ENCODE data around the gene CCDC51.

The CCDC51 gene

DNA sequence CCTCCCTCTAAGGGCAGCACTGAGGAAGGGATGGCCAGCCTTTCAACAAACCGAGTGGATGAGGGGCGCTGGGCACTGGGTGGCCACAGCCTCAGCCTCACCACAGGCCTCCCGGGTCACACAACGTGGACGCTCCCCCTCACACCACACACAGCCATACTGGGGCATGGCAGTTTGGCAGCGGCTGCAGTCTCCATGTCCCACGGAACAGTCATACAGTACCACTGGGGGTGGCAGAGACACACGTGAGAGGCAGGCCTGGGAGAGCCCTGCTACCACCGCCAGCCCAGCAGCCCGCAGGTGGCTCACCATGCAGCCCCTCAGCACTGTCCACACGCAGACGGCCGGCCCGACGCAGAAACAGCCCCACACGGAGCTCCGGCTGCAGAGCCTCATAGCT is 21.8 kb downstream of the CCDC51 start:
- DNase-seq, result no peak

DNA sequence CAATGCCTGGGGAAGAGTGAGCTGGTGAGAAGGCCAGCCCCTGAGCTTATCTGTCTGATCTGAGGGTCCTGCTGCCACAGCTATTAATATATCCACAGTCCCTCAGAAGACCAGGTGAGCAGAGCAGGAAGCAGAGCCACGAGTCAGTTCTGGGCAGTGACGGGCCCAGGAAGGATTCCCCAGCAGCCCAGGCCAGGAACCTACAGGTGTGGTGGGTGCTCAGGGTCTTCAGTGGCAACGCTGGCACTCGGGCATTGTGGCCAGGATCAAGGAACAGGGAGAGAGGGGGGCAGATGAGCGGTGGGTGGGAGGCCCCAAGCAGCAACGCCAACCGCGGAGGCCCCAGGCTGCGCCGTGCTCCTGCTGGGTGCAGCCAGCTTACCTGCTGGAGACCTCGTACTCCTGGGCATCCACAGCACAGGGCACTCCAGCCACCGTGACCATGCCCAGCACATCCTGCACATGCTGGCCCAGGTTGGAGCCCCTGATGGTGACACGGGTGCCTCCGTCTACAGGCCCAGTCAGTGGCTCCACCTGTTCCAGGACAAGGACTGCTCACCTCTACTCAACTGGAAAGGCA is 22.3 kb downstream of the CCDC51 start:
- DNase-seq, result no peak

DNA sequence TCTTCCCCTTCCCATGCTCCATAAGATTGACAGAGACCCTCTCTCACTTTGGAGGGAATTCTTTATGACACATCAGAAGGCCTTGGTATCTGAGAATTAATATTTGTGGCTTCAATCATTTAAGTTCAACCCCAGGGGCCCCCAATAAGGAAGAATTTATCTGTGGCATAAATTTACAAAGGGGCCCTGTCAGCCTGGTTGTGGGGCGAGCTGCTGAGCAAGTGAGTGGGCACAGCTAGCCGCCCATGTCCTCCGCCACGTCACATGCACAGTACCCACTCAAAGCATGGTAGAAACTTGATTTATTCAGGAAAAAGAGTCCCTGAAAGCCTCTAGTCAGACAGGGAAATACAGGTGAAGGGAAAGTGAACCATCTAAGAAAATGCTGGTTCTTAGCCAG is 23.4 kb downstream of the CCDC51 start:
- no peak for DNase-seq

DNA sequence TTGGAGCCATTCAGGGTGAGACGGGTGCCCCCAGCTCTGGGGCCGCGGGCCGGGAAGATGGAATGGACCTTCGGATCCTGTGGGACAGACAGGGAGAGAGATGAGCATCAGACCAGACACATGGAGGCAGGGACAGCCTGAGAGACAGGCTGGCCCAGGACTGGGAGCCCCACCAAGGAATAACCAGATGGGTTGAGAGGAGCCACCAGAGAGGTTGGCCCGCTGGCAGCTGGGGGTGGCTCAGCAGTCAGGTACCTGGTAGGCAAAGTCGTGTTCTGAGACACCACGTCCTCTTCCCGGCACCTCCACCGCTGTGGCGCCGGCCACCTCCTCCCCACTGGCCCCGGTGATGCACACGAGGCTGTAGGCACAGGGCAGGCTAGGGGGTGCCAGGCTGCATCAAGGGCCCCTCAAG is 23.8 kb downstream of the CCDC51 start:
- DNase-seq, result no peak

DNA sequence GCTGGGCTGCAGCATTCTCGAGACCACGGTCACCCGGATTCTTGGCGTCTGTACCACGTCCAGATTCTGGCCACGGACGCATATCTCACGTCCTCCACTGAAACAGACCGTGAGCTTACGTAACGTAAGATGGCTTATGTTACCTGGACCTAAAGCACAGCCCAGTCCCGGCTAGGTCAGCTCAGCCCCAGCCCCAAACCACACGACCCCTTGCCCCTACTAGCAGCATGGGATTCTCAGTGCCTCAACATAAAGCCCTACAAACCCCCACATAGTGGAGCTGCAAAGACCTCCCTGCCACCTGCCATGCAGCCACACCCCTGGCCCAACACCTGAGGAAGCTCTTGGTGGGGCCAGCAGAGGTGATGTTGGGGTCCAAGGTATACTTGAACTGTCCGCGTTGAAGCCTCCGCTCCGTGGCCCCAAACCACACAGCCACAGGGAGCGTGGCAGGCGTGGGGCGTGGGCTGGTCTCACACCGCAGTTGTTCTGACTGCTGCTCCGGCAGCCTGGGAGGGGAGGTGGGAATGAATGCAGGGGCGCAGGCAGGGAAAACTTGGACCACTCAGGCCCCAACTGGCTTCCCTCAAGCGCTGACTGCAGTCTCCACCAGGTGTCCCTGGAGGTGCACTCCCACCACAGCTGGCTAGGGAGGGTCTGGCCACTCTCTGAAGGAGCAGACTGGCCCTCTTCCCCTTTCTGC is 24.5 kb downstream of the CCDC51 start:
- no peak for DNase-seq

DNA sequence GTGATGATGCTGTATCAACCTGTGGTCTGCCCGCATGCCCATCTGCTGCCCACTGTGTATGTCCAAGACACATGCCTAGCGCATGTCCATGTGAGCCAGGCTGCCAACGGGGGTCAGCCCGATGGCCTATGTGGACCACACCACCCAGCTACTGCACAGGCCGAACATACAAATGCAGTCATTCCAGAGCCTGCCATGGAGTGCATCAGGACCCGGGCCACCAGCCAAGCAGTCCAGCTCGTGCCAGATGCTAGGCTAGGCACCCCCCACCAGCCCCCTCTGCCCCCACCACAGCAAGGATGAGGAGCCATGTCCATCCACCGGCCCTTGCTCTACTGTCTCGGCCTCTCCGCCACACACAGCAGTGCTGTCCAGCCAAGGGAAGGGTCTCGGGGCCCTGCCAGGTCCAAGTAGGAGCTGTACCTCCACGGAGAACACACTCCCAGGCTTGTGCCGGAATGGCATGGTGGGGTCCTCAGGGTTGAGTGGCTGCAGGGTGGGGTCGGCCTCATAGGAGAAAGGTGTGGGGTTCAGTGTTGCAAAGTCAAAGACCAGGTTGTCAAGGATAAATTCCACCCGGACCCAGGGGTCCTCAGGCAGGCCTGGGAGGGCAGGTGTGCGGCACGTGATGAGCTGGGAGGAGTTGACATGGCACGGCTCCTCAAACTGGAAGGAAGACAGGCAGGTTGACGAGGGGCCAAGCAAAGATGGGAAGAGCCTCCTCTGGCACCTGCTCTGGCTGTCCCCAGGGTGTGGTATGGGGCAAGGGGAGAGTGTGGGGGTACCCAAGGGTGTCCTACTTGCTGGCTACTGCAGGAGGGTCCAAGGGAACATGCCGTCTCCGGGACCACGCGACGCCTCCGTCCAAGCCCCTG is 25.3 kb downstream of the CCDC51 start:
- DNase-seq, result no peak

DNA sequence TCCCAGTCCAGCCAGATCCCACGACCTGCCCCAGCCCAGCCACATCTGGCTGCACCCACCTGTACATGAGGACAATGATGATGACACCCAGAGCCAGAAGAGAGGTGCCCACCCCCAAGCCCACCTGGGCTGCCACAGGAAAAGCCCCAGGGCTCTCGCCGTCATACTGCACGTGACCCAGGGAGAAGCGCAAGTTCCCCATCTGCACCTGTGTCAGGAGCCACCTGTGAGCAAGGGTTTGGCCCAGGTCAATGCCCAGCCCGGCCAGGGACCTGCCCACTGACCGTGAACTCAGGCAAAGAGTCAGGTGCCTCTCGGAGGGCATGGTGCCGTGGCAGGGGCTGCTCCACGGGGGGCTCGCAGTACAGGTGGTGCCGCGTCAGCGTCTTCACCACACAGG is 26.3 kb downstream of the CCDC51 start:
- no peak for DNase-seq

DNA sequence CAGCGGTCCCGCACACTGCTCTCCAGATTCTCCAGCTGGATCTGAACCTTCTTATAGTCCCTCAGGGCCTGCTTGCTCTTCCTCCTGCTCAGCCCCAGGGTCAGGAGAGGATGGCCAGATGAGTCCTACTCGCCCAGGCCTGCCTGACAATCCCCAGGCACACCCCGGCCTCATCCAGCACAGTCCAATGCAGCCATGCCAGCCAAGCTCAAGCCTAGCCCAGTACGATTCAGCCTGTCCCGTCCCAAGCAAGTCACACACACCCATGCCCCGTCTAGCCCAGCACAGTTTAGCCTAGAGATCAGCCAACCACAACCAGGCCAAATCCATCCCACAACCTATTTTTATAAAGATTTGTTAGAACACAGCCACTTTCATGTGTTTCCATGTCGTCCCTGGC is 26.8 kb downstream of the CCDC51 start:
- no peak for DNase-seq

DNA sequence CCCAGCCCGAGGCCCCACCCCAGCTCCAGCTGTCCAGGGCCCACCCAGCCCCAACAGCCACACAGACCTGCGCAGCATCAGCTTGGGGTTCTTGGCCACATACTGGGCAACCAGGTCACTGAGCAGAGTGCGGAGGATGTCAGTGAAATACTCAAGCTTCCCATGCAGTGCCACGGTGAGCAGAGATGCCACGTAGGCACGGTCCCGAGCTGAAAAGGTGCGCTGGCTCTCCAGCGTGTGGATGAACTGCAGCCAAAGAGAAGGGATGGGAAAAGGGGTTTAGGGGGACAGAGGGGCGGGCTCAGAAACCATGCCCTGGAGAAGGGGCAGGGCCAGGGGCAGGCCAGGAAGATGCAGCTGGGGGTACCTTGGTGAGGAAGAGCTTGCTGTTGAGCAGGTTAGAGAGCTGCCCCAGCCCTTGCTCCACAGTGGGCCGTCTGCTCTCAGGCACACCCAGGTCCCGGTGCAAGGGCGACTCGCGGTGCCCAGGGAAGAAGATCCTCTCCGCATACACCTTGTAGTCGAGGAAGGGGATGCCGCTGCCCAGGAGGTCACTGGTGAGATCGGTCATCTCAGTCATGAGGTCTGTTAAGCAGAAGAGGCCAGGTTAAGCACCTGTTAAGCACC is 27.4 kb downstream of the CCDC51 start:
- no peak for DNase-seq

DNA sequence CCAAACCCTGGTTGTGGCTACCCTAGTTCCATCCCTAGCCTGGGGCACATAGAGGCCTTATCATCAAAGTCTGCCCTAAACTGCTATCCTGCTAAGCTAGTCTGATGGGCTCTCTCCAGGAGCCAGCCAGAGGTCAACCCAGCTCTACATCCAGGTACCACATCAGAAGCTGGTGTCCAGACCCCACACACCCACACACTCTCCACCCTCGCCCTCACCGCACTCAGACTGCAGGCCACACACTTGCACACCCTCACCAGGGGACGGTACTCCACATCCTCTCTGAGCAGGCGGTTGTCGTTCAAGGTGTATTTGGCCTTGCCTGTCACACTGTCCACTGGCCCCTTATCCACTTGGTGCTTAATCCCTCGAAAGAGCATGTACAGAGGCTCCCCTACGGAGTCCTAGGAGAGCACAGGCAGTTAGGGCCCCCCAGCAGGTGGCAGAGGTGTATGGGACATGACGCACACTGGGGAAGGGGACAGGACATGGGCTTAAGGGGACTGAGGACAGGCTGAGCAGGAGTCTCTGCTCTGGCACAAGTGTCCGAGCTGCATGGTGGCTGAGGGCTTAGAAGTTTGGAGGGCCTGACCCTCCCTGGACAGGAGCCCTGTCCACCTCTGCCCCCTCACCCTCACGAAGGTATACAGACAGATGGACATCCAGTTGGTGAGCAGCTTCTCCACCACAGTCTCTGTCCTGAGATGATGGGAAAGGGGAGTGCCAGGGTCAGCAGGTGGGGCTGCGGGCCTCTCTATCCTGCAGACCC is 28.1 kb downstream of the CCDC51 start:
- DNase-seq, result no peak

DNA sequence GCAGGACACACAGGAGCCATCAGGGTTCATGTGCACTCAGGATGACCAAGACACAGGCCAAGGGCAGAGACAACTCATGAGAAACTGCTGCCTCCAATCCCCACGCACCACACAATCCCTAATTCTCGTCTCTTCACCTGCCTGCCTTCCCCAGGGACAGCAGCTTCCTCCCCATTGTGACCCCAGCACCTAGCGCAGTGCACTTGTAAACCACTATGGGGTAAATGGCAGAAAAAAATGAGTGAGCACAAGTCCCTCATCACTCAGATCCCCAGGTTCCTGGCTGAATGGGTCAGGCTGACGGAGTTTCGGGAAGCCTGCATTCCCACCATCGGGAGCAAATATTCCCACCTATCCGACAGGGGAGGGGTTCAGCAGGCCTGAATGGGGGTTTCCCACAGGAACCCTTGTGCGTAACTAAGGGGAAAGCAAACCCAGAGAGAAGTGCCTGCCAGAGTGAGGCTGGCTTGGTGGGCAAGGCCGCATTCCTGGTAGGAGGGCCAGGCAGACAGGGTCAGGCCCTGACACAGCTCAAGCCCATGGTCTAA is 28.8 kb downstream of the CCDC51 start:
- no peak for DNase-seq

DNA sequence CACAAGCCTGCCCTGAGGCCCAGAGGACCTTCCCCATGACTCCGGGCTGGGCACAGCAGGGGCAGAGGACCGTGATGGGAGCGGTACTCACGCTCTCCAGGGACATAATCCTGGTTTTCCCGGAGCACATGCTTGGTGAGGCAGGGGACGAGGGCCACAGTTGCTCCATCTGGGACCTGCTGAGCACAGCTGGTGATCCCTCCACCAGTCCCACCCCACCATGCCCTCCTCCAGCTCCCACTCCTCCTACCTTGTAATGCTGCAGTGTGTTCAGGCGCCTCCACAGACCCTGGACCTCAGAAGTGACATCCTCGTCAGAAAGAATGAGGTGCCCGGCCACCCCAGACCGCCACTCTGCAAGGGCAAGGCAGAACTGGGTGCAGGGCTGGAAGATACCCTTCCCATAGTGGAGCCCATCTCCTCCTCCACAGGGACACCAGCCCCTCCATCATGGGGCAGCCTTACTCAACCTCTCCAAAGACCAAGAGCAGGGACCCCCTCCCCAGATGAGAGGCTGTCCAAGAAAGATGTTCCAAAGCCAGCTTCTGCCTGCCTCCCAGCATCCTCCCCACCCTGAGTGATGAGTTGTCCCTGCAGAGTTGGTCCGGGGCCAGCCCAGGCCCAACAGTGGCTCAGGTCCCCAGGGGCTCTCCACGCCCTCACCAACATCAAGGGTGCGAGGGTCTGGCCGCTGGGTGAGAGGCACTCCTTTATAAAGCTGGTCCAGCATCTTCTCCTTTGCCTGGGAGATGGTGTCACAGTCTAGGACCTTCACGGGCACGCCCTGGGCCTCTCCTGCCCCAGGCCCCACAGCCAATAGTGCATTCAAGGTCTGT is 29.5 kb downstream of the CCDC51 start:
- no peak for DNase-seq

DNA sequence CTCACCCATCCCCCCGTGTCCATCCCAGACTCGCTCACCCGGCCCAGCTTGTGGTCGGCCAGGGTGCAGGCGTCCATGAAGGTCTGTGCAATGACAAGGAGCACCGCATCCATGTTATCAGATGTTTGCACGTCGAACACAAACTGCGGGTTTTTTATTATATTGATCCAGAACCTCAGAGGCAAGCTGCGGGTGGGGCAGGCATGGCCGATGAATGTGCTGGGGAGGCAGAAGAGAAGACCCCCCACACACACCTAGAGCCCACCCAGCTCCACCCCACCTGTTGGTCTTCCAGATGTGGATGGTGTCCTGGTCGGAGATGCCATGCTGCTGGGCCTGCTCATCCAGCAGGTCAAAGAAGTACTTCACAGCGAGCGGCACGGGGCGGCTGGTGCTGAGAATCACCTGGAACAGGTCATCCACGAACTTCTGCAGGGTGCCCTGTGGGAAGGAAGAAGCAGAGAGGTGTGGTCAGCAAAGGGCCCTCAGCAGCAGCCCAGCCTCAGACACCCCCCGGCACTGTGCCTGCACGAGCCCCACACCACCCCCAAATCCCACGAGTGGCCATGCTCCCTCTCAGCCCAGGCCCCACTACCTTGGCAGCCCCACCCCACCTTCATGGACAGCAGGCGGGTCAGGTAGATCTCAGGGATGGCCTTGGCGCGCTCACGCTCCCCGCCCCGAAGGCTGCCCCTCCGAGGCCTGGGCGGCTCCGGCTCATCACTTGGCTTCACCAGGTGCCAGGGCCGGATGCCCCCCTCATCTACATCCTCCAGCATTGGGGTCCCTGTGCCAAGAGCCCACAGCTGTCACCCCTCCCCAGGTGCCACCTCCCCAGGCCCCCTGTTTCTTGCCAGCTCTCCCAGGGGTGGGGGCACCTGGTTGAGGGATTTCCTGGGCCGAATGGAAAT is 30.4 kb downstream of the CCDC51 start:
- no peak for DNase-seq

DNA sequence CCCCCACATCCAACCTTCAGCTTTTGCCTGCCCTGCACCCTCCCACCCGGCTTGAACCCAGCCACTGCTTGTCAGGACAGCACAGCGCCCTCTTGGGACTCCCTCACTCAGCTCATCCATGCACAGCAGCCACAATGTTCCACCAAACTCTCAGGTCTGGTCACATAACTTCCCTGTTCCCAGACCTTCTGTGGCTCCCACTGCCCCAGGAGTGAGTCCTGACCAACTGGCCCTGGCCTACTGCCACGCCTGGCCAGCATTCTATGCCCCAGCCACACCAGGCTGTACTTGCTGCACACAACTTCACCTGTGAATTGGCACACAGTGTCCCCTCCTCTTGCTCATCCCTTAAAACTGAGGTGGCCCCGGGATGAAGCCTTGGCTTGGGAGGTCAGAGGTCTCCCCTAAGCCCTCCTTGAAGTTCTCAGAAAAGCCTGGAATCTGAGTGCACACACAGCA is 31.1 kb downstream of the CCDC51 start:
- no peak for DNase-seq

DNA sequence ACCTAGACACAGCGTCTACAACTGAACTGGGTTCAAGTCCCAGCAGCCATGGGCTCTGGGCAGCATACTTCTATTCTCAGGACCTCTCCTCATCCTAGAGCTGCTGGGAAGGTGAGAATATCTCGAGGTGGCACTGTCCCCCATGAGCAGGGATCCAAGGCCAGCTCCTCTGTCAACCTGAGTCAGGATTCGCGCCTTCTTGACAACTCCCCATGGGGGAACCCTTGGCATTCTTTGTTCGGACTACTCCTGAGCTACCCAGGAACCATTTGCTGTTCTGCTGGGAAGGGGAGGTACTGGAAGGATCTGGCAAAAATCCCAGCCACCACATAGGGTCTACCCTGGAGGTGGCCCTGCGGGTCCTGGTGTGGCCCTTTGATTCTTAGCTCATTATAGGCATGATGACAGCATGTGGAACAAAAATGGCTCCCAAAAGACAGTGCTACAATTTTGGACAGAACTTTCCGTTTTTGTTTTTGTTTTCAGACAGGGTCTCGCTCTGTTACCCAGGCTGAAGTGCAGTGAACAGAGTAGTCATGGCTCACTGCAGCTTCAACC is 32.3 kb downstream of the CCDC51 start:
- no peak for DNase-seq

DNA sequence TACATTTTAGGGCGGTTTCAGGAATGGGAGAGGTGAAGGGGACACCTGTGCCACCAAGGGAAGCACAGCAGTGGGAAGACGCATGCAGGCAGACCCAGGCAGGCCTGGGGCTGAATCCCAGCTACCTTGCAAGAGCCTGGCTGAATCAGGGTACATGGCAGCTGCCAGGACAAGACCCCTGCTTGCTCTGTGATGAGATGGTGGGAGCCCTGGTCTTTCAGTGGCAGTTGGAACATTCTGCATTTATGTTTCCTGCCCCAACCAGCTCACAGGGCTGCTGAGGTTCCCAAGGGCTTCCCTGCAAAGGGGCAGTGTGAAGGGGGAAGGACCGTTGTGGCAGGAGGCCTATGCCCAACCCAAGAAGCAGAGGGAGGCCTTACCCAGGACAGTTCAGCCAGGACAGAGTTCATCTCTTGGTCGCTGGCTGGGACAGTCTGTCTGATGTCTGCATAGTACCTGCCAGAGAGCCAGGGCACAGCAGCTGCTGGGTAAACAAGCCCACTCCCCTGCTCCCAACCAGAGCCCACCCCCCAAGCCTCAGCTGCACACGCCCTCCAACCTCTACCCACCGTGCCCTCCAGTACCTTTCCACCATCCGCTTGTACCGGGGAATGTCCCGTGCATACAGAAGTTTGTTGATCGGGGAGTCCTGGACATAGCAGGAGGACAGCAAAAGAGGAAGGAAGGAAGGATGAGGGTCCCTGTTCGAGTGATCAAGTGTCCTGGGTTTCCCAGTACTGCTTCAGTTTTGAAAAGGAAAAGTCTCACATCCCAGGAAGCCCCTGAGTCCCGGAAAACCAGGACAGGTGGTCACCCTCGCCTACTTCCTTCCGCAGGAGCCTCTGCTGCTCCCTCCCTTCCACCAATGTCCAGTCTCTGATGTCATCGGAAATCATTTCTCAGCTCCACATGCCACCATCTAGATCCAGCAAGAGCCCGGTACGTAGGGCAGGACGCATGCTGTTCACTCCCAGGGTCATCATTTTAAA is 33.2 kb downstream of the CCDC51 start:
- no peak for DNase-seq

DNA sequence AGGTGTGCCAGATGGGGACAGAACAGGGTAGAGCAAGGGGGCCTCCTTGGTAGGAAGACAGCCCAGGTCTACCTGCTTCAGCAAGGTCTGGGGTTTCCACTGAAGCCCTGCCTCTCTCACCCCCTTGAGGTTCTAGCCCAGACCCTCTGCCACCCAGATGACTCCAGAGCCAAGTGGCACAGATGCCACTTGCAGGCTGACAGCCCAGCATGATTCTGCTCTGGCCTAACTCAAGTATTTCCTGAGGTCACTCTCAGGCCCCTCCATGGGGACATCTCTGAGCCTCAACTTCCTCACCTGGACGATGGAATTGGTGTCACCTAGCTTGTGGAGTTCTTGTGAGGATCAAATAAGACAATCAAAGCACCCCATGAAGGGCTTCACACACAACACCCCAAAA is 33.9 kb downstream of the CCDC51 start:
- DNase-seq, result no peak

DNA sequence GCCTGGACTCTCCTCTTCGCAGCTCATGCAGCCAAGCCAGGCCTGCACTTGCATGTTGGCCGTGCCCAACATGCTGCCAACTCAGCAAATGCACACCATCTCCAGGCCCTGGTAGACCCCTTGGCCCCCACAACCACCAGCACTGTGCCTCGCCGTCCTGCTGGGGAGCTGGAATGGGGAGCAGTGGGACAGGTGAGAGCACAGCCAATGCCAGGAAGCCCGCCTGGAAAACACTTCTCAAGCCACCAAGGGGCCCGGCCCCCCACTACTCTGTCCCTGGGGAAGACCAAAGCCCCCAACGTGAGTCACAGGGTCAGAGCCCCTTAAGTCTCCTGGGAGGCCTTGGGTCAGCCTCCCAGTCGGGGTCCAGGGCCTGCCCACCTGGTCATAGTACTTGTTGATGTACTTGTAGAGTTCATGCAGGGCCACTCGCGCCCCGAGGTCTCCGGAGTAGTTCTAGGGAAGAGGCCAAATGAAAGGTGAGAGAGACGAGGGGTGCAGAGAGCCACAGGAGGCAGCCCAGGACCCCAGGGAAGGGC is 34.5 kb downstream of the CCDC51 start:
- DNase-seq, result no peak

Data from NCI-H526 treated with DMSO at 0.1 percent for 48 hours (cell line).